ENCODE results near the gene PRIM2.

DNA sequence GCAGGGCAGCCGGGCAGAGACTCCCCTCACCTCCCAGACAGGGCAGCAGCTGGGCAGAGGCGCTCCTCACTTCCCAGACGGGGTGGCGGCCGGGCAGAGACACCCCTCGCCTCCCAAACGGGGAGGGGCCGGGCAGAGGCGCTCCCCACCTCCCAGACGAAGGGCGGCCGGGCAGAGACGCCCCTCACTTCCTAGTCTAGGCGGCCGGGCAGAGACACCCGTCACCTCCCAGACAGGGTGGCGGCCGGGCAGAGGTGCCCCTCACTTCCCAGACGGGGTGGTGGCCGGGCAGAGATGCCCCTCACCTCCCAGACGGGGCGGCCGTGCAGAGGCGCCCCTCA, 6.6 kb upstream of the PRIM2 start:
- TF ChIP-seq CTCF (conservative IDR thresholded peaks at IDR 0.05; ENCODE audit: low read depth, low read length), result no peak
- no peak for TF ChIP-seq POLR2A (IDR thresholded peaks at IDR 0.05; ENCODE audit: low read depth, low read length)
- no peak for TF ChIP-seq MAFK (IDR thresholded peaks at IDR 0.05; ENCODE audit: low read depth, low read length)
- no peak for TF ChIP-seq MXI1 (IDR thresholded peaks at IDR 0.05; ENCODE audit: borderline replicate concordance, low read depth, low read length)

All from IMR-90 (cell line).